Urinary bladder (tissue), 4 donors: ENCODE data around the gene OBSCN. TPM values are rescaled to one million over a fixed set of nuclear protein-coding genes. Genes with fewer than 3 reads are reported as not detected.

Source experiments
- DNase-seq: peaks from one replicate; pipeline ENCODE4 v3.0.0-alpha.2; 2015; ENCODE audit errors: extremely low spot score
- H3K27ac ChIP-seq: one replicate; pipeline ENCODE4 v1.5.1; 2013; ENCODE audit warnings: low read depth, mild to moderate bottlenecking, moderate library complexity
- H3K36me3 ChIP-seq: one replicate; pipeline ENCODE4 v1.6.1; 2013; ENCODE audit warnings: mild to moderate bottlenecking, moderate library complexity; ENCODE audit not compliant: insufficient read depth
- H3K4me1 ChIP-seq: one replicate; pipeline ENCODE4 v1.6.1; 2013; ENCODE audit warnings: mild to moderate bottlenecking, moderate library complexity; ENCODE audit not compliant: insufficient read depth
- H3K4me3 ChIP-seq: one replicate; pipeline ENCODE4 v1.5.1; 2013; ENCODE audit warnings: low read depth, low read length
- WGBS: extraction: QIAGEN DNeasy Blood & Tissue Kit; methylation state at CpG from one replicate; pipeline ENCODE4 v1.1.7; 2013; 5-methylcytosine and 5-hydroxymethylcytosine counted together
- polyA plus RNA-seq: library from polyadenylated mRNA; stranded (reverse); fragments of 200-250 nt; gene quantifications from one replicate; pipeline ENCODE4 v1.2.3, GENCODE V29; 2013
- total RNA-seq: library from RNA; depleted of rRNA; stranded (reverse); fragments of >200 nt; gene quantifications from one replicate; pipeline ENCODE4 v1.2.3, GENCODE V29; 2014
- donor health status: healthy with polysubstance abuse.
- donor health status: healthy.

Gene OBSCN
- total and polyA plus RNA-seq, 2 donors = 8.4 to 29.1 TPM

DNA sequence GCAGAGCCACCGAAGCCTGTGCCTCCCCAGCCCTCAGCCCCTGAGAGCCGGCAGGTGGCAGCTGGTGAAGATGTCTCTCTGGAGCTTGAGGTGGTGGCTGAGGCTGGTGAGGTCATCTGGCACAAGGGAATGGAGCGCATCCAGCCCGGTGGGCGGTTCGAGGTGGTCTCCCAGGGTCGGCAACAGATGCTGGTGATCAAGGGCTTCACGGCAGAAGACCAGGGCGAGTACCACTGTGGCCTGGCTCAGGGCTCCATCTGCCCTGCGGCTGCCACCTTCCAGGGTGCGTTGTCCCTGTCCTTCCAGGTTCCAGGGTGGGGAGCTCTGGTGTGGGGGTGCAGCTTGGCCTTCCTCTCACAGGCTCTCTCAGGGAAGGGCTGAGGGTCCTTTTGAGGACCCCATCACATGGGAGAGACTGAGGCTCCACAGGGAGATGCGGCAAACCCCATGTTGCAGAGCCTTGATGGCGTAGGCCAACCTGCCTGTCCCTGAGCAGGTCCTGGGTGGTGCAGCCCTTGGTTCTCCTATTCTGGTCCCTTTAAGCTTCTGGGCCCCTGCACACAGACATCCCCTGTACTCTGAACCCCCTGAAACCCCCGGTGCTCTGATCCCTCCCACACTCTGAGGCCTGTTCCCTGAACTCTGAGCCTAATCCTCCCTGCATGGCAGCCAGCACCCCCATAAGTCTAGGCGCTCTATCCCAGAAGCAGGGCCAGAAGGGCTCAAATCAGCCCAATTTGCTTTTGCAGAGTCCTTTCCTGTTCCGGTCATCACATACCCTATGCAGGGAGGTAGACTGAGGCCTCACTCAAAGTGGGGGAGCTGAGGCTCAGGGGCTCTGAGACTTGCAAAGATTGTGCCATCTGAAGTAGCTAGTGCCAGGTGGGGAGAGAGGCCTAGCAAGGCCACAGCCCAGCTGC lies 110.3 kb downstream of the OBSCN start:
- Histone ChIP-seq H3K4me1 (no peaks in the 10 kb centered on the region), H3K27ac (no peak overlapping the region), H3K36me3 (peaks cover 2% of the 10 kb centered on the region), H3K4me3 (no peak overlapping the region)
- 95% methylated on average over 16 of the region's 16 CpGs for WGBS
- no peak for DNase-seq

GRCh38 chr1:228318823-228319241 lies 111.0 kb downstream of the OBSCN start:
- H3K27ac ChIP-seq = no peak overlapping the region
- DNase-seq = no peak
- no peak overlapping the region for H3K4me3 ChIP-seq
- 95% methylated on average over 15 of the region's 15 CpGs for WGBS
- no peaks in the 10 kb centered on the region for H3K4me1 ChIP-seq
- H3K36me3 ChIP-seq = peaks cover 5% of the 10 kb centered on the region

DNA sequence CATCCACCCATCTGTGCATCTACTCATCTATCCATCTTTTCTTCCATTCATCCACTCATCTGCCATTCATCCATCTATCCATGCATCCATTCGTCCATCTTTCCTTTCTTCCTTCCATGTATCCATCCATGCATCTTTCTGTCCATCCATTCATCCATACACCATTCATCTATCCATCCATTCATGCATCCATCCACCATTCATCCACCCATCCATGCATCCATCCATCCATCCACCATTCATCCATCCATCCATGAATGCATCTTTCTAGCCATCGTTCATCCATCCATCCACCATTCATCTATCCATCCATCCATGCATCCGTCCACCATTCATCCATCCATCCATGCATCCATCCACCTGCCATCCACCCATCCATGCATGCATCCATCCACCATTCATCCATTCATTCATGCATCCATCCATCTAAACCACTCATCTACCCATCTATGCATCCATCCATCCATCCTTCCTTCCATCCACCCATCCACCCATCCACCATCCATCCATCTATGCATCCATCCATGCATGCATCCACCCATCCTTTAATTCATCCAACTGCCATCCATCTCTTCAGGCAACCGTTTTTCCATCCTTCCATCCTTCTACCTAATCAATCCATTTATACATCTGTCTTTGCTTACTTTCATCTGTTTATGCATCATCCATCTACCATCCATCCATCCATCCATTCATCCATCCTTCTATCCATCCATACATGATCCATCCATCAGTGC lies 111.7 kb downstream of the OBSCN start:
- WGBS = 92% methylated on average over 4 of the region's 4 CpGs
- peaks cover 5% of the 10 kb centered on the region for H3K36me3 ChIP-seq
- no peaks in the 10 kb centered on the region for H3K4me1 ChIP-seq
- H3K27ac ChIP-seq = no peak overlapping the region
- no peak overlapping the region for H3K4me3 ChIP-seq
- DNase-seq = no peak

GRCh38 chr1:228320394-228320793 lies 112.5 kb downstream of the OBSCN start:
- Histone ChIP-seq H3K4me3 (no peak overlapping the region), H3K36me3 (peaks cover 5% of the 10 kb centered on the region), H3K27ac (no peak overlapping the region), H3K4me1 (no peaks in the 10 kb centered on the region)
- DNase-seq = no peak
- 97% methylated on average over 3 of the region's 3 CpGs for WGBS

DNA sequence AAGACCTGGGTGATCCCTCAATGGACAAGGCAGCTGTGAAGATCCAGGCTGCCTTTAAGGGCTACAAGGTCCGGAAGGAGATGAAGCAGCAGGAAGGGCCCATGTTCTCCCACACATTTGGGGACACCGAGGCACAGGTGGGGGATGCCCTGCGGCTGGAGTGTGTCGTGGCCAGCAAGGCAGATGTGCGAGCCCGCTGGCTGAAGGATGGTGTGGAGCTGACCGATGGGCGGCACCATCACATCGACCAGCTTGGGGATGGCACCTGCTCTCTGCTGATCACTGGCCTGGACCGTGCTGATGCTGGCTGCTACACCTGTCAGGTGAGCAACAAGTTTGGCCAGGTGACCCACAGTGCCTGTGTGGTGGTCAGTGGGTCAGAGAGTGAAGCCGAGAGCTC lies 113.6 kb downstream of the OBSCN start:
- H3K4me3 ChIP-seq = no peak overlapping the region
- no peak for DNase-seq
- 96% methylated on average over 11 of the region's 11 CpGs for WGBS
- no peaks in the 10 kb centered on the region for H3K4me1 ChIP-seq
- H3K27ac ChIP-seq = no peak overlapping the region
- peaks cover 5% of the 10 kb centered on the region for H3K36me3 ChIP-seq

GRCh38 chr1:228321895-228322294 lies 114.1 kb downstream of the OBSCN start:
- Histone ChIP-seq H3K36me3 (peaks cover 5% of the 10 kb centered on the region), H3K27ac (no peak overlapping the region), H3K4me3 (no peak overlapping the region), H3K4me1 (no peaks in the 10 kb centered on the region)
- DNase-seq = no peak
- 94% methylated on average over 15 of the region's 15 CpGs for WGBS

GRCh38 chr1:228323401-228323800 lies 115.6 kb downstream of the OBSCN start:
- Histone ChIP-seq H3K4me3 (no peak overlapping the region), H3K27ac (no peak overlapping the region), H3K4me1 (no peaks in the 10 kb centered on the region), H3K36me3 (peaks cover 5% of the 10 kb centered on the region)
- WGBS = 95% methylated on average over 9 of the region's 9 CpGs
- DNase-seq = no peak

DNA sequence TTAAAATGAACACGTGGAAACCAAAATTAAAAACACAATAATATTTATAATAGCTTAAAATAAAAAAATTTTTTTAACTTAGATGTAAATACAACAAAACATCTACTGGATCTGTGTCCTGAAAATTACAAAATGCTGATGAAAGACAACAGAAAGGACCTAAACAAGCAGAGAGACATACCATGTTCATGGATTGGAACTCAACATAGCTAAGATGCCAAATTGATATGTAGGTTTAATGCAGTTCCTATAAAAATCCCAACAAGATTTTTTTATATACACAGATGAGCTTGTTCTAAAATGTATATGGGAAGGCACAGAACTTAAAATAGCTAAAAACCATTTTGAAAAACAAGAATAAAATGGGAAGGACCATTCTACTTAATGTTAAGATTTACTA lies 117.4 kb downstream of the OBSCN start:
- Histone ChIP-seq H3K4me1 (no peaks in the 10 kb centered on the region), H3K27ac (no peak overlapping the region), H3K36me3 (peaks cover 5% of the 10 kb centered on the region), H3K4me3 (no peak overlapping the region)
- WGBS = 88% methylated on average over 1 of the region's 1 CpG
- DNase-seq = no peak

DNA sequence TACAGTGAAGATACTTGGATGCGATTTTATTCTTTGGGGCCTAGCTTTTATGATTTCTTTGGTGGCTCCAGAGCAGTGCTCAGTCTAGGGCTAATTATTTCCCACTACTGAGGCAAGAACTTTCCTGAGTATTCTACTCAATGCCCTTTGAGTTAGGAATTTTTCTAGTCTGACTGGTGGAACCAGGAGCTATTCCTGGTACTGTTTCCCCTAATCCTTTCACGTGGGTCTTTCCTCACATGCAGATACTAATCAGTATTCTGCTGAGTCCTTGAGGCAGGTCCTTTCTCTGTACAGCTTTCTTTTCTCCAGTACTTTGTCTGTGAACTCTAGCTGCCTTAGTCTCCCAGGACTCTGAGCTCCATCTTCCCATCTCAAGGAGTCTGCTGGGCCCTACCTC lies 122.0 kb downstream of the OBSCN start:
- WGBS = 85% methylated on average over 2 of the region's 2 CpGs

DNA sequence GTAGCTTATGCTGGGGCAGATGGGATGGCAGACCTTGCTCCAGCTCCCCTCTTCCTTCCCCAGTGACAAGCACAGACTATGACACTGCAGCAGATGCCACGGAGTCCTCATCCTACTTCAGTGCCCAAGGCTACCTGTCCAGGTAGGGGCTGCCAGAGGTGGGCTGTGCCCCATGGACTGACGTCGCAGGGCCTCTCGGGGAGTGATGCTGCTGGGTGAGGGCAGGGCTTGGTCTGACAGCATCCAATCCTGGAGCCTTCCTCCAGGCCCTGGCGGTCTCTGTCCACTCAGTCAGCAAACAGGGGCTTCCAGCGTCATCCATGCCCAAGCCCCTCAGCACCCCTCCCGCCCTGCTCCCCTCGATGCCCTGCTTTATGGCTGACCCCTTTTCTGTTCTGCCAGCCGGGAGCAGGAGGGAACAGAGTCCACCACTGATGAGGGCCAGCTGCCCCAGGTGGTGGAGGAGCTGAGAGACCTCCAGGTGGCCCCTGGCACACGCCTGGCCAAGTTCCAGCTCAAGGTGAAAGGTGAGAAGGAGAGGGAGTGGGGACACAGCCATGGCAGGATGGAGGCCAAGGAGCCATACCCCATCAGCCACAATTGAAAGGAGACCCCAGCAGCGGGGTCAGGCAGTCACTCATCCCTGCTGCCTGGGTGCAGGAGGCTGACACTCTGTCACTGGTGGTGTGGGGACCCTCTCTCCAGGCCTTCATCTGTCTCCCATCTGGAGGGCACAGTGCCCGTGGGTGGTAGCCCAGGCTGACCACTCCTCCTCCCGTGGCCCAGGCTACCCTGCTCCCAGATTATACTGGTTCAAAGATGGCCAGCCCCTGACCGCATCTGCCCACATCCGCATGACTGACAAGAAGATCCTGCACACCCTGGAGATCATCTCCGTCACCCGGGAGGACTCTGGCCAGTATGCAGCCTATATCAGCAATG lies 125.2 kb downstream of the OBSCN start:
- WGBS = 94% methylated on average over 17 of the region's 17 CpGs
- H3K4me3 ChIP-seq = no peak overlapping the region
- H3K27ac ChIP-seq = no peak overlapping the region
- no peaks in the 10 kb centered on the region for H3K4me1 ChIP-seq
- no peak for DNase-seq
- H3K36me3 ChIP-seq = no peaks in the 10 kb centered on the region

More for the DNA sequence above, 122.0 kb downstream of the OBSCN start:
- Histone ChIP-seq H3K36me3 (no peaks in the 10 kb centered on the region), H3K27ac (no peak overlapping the region), H3K4me3 (no peak overlapping the region), H3K4me1 (no peaks in the 10 kb centered on the region)
- DNase-seq = no peak

- WGBS = 95% methylated on average over 10 of the region's 10 CpGs
- DNase-seq = no peak
- no peaks in the 10 kb centered on the region for H3K36me3 ChIP-seq
Observed at GRCh38 chr1:228333739-228334115, 125.9 kb downstream of the OBSCN start.

GRCh38 chr1:228334226-228334935 lies 126.5 kb downstream of the OBSCN start:
- DNase-seq = no peak
- no peaks in the 10 kb centered on the region for H3K4me1 ChIP-seq
- no peaks in the 10 kb centered on the region for H3K36me3 ChIP-seq
- no peak overlapping the region for H3K4me3 ChIP-seq
- H3K27ac ChIP-seq = no peak overlapping the region
- 95% methylated on average over 22 of the region's 22 CpGs for WGBS

More at GRCh38 chr1:228333739-228334115, 125.9 kb downstream of the OBSCN start:
- Histone ChIP-seq H3K4me3 (no peak overlapping the region), H3K4me1 (no peaks in the 10 kb centered on the region), H3K27ac (no peak overlapping the region)

DNA sequence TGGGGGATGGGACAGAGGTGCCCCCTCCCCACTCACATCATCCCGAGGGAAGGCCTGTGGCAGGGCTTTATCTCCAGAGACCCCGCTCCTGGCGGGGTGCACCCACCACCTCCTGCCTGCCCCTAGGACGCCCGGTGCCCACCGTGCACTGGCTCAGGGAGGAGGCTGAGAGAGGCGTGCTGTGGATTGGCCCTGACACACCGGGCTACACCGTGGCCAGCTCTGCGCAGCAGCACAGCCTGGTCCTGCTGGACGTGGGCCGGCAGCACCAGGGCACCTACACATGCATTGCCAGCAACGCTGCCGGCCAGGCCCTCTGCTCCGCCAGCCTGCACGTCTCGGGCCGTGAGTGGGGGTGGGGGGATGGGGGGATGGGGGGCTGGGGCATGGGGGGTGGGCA lies 127.1 kb downstream of the OBSCN start:
- no peaks in the 10 kb centered on the region for H3K36me3 ChIP-seq
- no peak for DNase-seq
- 87% methylated on average over 18 of the region's 18 CpGs for WGBS
- no peaks in the 10 kb centered on the region for H3K4me1 ChIP-seq
- H3K4me3 ChIP-seq = no peak overlapping the region
- H3K27ac ChIP-seq = no peak overlapping the region
